GM19324 (cell line): ENCODE results near the gene AGAP1.

ENCODE experiments used
- ATAC-seq: cut with Tn5 transposase; IDR thresholded peaks from one replicate; pipeline ENCODE4 v1.9.1; 2021; ENCODE audit warnings: mild to moderate bottlenecking, moderate library complexity; ENCODE audit not compliant: unreplicated experiment, low FRiP score

Gene AGAP1

DNA sequence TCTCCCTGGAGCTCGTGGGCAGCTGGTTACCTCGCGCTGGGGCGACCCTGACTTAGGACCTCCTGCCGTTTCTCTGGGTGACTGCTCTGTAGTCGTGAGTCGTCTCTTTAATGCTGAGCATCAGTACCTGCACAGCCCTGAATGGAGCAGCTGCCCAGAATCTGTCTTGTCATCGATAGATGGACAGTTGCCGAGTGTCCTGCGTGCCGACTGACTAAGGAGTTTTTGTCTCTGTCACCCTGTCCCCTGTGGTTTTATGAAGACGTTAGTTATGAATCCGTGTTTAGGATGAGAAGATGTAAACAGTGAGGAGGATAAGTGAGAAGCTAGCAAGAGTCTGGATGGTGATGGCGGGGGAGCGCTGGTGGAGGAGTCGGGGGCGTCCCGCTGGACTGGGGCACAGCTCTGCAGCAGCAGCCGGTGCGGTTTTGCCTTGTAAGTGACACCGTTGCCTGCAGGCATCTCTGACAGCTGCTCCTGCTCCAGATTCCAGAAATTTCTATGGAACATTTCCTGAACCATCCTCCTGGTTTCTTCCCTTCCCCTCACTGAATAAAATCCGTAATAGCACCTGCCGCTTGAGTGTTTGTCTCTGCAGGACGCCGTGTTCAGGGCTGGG is 13.3 kb downstream of the AGAP1 start:
- ATAC-seq = no peak

DNA sequence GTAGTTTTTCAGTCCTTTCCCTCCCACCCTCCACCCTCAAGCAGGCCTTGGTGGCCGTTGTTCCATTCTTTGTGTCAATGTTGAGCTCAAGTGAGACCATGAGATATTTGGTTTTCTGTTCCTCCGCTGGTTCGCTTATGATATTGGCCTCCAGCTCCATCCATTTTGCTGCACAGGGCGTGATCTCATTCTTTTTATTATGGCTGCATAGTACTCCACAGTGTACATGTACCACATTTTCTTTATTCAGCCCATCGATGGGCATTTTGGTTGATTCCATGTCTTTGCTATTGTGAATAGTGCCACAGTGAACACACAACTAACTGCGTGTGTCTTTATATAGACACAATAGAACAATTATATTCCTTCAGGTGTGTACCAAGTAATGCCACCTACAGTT is 14.1 kb downstream of the AGAP1 start:
- ATAC-seq = no peak

GRCh38 chr2:235508371-235509160 is 14.7 kb downstream of the AGAP1 start:
- no peak for ATAC-seq

GRCh38 chr2:235510318-235510717 is 16.5 kb downstream of the AGAP1 start:
- no peak for ATAC-seq

GRCh38 chr2:235511187-235511661 is 17.4 kb downstream of the AGAP1 start:
- no peak for ATAC-seq

DNA sequence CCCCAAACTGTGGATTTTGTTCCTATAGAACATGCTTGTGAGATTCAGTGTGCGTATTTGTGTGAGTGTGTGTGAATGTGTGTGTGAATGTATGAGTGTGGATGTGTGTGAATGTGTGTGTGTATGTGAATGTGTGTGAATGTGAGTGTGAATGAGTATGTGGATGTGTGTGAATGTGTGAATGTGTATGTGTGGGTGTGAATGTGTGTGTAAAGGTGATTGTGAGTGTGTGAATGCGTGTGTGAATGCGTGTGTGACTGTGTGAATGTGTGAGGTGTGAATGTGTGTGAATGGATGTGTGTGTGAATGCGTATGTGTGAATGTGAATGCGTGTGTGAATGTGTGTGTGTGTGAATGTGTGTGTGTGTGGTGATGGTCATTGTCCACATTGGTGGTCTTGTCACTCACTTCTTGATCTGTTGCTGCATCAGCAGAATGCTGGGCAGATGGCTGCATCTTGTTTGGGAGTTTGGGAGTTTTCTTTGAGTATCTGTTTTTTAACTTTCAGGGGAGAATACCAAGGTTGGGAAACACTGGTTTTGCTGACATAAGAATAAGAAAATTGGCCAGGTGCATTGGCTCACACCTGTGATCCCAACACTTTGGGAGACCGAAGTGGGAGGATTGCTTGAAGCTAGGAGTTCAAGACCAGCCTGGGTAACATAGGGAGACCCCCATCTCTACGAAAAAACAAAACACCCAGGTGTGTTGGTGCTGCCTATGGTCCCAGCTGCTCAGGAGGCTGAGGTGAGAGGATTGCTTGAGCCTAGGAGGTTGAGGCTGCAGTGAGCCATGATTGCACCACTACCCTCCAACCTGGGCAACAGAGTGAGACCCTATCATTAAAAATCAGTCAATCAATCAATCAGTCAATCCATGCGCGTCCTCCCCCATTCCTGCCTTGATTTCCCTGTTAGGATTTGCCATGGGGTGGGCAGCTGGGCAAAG is 18.2 kb downstream of the AGAP1 start:
- ATAC-seq = no peak

DNA sequence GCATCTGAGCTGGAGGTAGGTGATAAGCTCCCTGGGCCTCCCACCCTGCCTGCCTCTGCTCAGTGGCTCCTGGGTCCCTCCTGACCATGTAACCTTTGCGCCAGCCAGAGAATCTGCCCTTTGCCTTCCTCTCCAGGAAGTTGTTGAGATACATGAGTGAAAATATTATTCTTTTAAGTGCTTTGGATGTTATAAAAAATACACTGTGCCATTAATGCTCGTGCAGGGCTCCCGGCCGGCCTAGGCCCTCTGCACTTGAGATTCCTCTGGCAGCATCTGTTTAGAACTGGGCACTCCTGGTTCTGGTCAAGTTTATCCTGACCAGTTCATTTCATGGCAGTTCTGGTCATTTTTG is 18.8 kb downstream of the AGAP1 start:
- ATAC-seq = no peak

DNA sequence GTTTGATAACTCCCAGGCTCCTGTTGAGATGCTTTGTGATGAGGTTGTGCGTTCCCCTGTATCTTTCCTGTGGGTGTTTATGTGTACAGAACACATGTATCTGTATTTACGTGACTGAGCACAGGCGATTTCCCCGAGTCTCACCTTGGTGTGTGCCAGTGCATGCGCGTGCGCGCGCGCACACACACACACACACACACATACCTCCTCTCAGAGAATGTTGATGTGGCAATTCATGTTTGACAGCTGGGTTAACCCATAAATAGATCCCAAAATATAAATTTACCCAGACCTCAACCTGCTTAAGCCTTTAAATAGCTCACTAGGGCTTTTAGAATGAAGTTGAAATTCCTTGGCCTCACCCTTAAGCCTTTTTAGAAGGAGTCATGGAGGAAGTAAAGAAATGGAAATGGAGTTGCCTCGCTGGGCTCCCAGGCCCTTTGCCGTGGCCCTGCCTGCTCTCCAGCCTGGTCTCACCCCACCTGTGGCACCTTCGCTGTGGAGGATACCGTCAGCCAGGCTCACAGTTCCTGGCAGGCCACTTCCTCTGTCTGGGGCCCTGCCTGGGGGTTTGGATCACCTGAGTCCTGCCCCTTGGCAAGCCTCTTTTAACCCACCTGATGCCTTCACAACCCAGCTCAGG is 20.3 kb downstream of the AGAP1 start:
- ATAC-seq = no peak

GRCh38 chr2:235514627-235515363 is 21.0 kb downstream of the AGAP1 start:
- ATAC-seq = no peak

DNA sequence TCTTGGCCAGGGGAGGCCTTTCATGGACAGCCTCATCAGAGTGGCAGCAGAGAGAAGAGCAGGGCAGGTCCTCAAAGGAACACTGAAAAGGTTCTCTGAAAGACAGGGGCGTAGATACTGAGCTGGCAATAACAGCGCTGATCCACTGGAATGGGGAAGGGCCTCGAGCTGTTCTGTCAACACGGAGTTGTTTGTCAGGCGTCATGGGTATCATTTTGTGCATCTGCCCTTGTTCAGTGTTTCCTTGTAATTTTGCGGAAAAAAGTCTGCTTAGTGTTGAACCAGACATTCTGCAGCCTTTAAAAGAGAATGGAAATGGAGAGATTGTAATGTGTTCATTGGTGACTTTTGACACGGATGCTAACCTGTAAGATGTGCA is 21.5 kb downstream of the AGAP1 start:
- no peak for ATAC-seq

DNA sequence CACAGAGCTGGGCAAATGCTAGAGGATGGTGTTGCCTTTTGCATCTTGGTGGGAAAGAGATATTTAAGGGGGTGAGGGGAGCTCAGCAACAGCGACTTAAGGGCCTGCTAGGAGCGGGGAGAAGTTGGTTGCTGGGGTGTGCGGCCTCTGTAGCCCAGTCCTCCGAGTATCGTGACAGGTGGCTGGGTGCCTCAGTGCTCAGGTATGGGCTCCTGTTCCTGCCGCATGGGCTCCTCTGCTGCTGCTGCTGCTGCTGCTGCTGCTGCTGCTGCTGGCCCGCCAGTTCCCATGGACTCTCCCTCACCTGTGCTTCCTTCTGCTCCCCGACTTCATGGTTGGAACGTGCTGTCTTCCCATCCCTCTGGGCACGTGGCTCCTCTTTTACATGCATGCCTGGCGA is 22.0 kb downstream of the AGAP1 start:
- ATAC-seq = no peak

GRCh38 chr2:235516257-235516656 is 22.4 kb downstream of the AGAP1 start:
- ATAC-seq = no peak

DNA sequence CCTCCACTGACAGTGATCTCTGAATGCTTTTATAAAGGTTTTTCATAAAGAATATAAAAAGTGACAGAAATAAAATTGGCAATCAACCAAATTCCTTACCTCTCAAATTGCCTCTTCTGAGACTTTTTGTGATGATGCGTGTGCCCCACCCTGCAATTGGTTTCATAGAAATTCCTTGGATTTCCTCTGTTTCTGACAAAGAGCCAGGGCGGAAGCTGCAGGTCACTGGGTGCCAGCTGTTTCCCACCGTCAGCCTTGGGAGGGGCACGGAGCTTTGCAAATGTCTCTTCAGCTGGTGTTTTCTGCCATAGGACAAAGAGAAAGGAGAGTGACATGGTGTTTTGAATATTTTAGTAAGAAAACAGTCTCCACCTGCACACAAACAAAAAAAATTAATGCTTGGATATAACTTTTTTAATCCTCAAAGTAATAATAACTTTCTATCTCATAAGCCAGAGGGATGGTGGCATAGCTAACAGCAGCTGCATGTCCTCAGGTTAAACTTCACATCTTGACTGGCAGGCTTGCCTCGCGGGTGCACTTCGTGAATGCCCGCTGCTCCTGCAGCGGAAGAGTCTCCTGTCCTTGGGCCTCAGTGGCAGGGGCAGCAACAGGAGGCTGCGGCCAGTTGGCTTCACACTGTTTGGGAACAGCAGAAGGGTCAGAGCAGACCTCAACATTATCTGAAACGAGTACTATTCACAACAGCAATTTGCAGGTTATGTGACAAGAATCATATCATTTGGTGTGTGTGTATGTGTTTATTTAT is 24.7 kb downstream of the AGAP1 start:
- ATAC-seq = no peak

- no peak for ATAC-seq
Observed at GRCh38 chr2:235520787-235521186, 26.9 kb downstream of the AGAP1 start.

GRCh38 chr2:235521844-235522243 is 28.0 kb downstream of the AGAP1 start:
- no peak for ATAC-seq

DNA sequence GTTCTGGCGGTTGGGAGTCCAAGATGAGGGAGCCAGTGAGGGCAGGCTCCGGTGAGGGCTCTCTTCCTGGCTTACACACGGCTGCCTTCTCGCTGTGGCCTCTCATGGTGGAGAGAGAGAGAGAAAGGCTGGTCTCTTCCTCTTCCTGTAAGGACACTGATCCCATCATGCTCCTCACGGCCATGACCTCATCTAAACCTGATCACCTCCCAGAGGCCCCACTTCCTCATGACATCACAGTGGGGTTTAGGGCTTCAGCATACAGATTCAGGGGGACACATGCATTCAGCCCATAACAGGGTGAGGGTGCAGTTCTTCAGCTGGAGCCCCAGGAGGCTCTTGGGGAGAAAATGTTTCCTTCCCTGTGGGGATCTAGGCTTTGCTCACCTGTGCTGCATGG is 29.2 kb downstream of the AGAP1 start:
- no peak for ATAC-seq

- ATAC-seq = no peak
Observed at GRCh38 chr2:235523486-235524150, 29.8 kb downstream of the AGAP1 start.

DNA sequence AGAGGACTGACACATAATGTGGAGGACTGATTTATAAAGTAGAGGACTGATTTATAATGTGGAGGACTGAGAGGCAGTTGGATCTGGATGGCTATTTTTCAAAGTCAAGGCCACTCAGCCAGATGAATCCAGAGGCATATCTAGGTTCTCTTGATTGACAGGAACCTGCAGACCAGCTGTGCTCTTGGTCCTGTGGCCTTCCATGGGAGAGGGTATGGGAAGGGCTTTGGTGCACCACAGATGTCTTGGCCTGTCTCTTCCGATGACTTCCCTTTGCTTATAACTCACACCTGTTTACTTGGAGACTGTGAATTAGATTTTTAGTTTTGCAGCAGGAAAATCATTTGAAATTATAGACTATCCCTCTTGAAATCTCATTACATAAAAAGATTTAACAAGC is 32.3 kb downstream of the AGAP1 start:
- no peak for ATAC-seq
